K562 (cell line): ENCODE data around the gene SGMS1. TPM values are rescaled to one million over a fixed set of nuclear protein-coding genes. Genes with fewer than 3 reads are reported as not detected.
A peak's percentile ranks its signal among the peaks of the same experiment; 100 is the strongest.

Experiments
- BHLHE40 ChIP-seq: IDR thresholded peaks from 2 replicates; pipeline ENCODE4 v1.6.1; 2011; ENCODE audit warnings: low read length, improper control_type of control experiment
- C11orf30 ChIP-seq: fragments of 450-650 bp; IDR thresholded peaks from 2 replicates; pipeline ENCODE4 v1.6.1; 2016; ENCODE audit warnings: low read depth, mild to moderate bottlenecking
- CBFA2T2 ChIP-seq: fragments of 450-650 bp; conservative IDR thresholded peaks from 2 replicates; pipeline ENCODE4 v1.6.1; 2017; ENCODE audit warnings: mild to moderate bottlenecking
- CBX1 ChIP-seq: sonication (generic); IDR thresholded peaks from 2 replicates; pipeline ENCODE4 v1.6.1; 2016; ENCODE audit warnings: antibody characterized with exemption, low read depth, mild to moderate bottlenecking
- CBX5 ChIP-seq: IDR thresholded peaks from 2 replicates; pipeline ENCODE4 v1.6.1; 2014; ENCODE audit warnings: low read depth, borderline replicate concordance
- ETV5 ChIP-seq: sonication (generic); formaldehyde crosslinking; IDR thresholded peaks from 2 replicates; pipeline ENCODE4 v1.4.0; 2020; ENCODE audit warnings: low read depth, mild to moderate bottlenecking, missing genetic modification reagents
- FOSL1 ChIP-seq: fragments of 200-800 bp; sonication (Bioruptor generic); conservative IDR thresholded peaks from 2 replicates; pipeline ENCODE4 v1.6.1; 2016; ENCODE audit warnings: missing genetic modification characterization, missing compliant biosample characterization
- ILF3 ChIP-seq: fragments of 450-650 bp; IDR thresholded peaks from 2 replicates; pipeline ENCODE4 v1.6.1; 2018; ENCODE audit warnings: antibody characterized with exemption, mild to moderate bottlenecking, moderate library complexity, borderline replicate concordance
- MAFK ChIP-seq: IDR thresholded peaks from 2 replicates; pipeline ENCODE4 v1.6.1; 2011; ENCODE audit warnings: low read length, improper control_type of control experiment
- NRF1 ChIP-seq, 2 experiments: fragments of 450-650 bp; IDR thresholded peaks in 1 of 2; conservative IDR thresholded peaks in 1 of 2; 2 replicates each; pipeline ENCODE4 v1.6.1; 2014; ENCODE audit warnings: mild to moderate bottlenecking in 2 of 2
- PKNOX1 ChIP-seq: fragments of 450-650 bp; IDR thresholded peaks from 2 replicates; pipeline ENCODE4 v1.6.1; 2016
- PTBP1 ChIP-seq: fragments of 200-400 bp; formaldehyde crosslinking; IDR thresholded peaks from 2 replicates; pipeline ENCODE4 v1.6.1; 2017; ENCODE audit warnings: low read depth, low read length
- RREB1 ChIP-seq: fragments of 250-450 bp; sonication (Bioruptor Pico); IDR thresholded peaks from 2 replicates; pipeline ENCODE4 v1.4.0; 2020
- SMC3 ChIP-seq: conservative IDR thresholded peaks from 2 replicates; pipeline ENCODE4 v1.6.1; 2011; ENCODE audit warnings: low read depth, low read length, improper control_type of control experiment; ENCODE audit not compliant: insufficient read depth
- ZBTB17 ChIP-seq: fragments of 450-650 bp; formaldehyde crosslinking; IDR thresholded peaks from 2 replicates; pipeline ENCODE4 v1.4.0; 2020; ENCODE audit warnings: mild to moderate bottlenecking
- polyA plus RNA-seq, 8 experiments: library from polyadenylated mRNA; depleted of rRNA in 4 of 8; stranded (reverse) in 5 of 8; unstranded in 3 of 8; fragments of >200 nt; fragmentation: Nextera tagmentation in 2 of 8; fragmentation: Illumina TruSeq in 1 of 8; extraction: Ambion mirVana in 2 of 8; extraction: Trizol in 1 of 8; gene quantifications; 2 replicates each; pipeline versions ENCODE4 v1.2.1 to v1.2.3, GENCODE V29; 2011 to 2014; ENCODE audit warnings: inconsistent platforms in 1 of 8, missing spikeins in 1 of 8
- total RNA-seq, 7 experiments: library from RNA; depleted of rRNA in 6 of 7; stranded (reverse); fragments of >200 nt in 6 of 7; fragmentation: Illumina TruSeq in 2 of 7; extraction: Trizol in 2 of 7; gene quantifications; 2 replicates each; pipeline versions ENCODE4 v1.2.1 to v1.2.3, GENCODE V29; 2011 to 2021; ENCODE audit warnings: low replicate concordance in 1 of 7
- TF ChIP-seq, protein P1 (sequence below): fragments of 450-650 bp; IDR thresholded peaks from 2 replicates; pipeline ENCODE4 v1.6.1; 2016; ENCODE audit warnings: borderline replicate concordance
- TF ChIP-seq, protein P2 (sequence below): fragments of 250-450 bp; sonication (Bioruptor Pico); IDR thresholded peaks from 2 replicates; pipeline ENCODE4 v1.4.0; 2020
- TF ChIP-seq, protein P3 (sequence below), 2 experiments: fragments of 200-800 bp in 1 of 2; sonication (Bioruptor generic) in 1 of 2; sonication (generic) in 1 of 2; formaldehyde crosslinking in 1 of 2; IDR thresholded peaks in 1 of 2; conservative IDR thresholded peaks in 1 of 2; 2 replicates each; pipeline versions ENCODE4 v1.5.0 to v1.6.1; 2016 to 2020; ENCODE audit warnings: missing compliant biosample characterization in 1 of 2, missing genetic modification characterization in 1 of 2, missing genetic modification reagents in 1 of 2

Gene SGMS1
- total and polyA plus RNA-seq, 9 of the 15 experiments (the other 6 are each of a cell fraction or from before 2014, with no cell fraction given) = 22.6 to 232 (median 82.2) TPM

- TF ChIP-seq, protein P1, sequence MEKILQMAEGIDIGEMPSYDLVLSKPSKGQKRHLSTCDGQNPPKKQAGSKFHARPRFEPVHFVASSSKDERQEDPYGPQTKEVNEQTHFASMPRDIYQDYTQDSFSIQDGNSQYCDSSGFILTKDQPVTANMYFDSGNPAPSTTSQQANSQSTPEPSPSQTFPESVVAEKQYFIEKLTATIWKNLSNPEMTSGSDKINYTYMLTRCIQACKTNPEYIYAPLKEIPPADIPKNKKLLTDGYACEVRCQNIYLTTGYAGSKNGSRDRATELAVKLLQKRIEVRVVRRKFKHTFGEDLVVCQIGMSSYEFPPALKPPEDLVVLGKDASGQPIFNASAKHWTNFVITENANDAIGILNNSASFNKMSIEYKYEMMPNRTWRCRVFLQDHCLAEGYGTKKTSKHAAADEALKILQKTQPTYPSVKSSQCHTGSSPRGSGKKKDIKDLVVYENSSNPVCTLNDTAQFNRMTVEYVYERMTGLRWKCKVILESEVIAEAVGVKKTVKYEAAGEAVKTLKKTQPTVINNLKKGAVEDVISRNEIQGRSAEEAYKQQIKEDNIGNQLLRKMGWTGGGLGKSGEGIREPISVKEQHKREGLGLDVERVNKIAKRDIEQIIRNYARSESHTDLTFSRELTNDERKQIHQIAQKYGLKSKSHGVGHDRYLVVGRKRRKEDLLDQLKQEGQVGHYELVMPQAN = peak; percentile 33; the same call in 1 of the 2 replicates
- TF ChIP-seq BHLHE40 = peak; percentile 84
- no peak for TF ChIP-seq RREB1 (CRISPR knock-in tag)
- no peak for TF ChIP-seq PTBP1
- no peak for TF ChIP-seq ZBTB17 (CRISPR knock-in tag)
- no peak for TF ChIP-seq MAFK
- TF ChIP-seq NRF1 (conservative IDR thresholded peaks at IDR 0.05 in 1 of 2, IDR thresholded peaks at IDR 0.05 in 1 of 2) = no peak
- TF ChIP-seq CBFA2T2 = no peak
- no peak for TF ChIP-seq CBX1
- TF ChIP-seq, protein P2, sequence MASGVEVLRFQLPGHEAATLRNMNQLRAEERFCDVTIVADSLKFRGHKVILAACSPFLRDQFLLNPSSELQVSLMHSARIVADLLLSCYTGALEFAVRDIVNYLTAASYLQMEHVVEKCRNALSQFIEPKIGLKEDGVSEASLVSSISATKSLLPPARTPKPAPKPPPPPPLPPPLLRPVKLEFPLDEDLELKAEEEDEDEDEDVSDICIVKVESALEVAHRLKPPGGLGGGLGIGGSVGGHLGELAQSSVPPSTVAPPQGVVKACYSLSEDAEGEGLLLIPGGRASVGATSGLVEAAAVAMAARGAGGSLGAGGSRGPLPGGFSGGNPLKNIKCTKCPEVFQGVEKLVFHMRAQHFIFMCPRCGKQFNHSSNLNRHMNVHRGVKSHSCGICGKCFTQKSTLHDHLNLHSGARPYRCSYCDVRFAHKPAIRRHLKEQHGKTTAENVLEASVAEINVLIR = no peak
- TF ChIP-seq, protein P3, sequence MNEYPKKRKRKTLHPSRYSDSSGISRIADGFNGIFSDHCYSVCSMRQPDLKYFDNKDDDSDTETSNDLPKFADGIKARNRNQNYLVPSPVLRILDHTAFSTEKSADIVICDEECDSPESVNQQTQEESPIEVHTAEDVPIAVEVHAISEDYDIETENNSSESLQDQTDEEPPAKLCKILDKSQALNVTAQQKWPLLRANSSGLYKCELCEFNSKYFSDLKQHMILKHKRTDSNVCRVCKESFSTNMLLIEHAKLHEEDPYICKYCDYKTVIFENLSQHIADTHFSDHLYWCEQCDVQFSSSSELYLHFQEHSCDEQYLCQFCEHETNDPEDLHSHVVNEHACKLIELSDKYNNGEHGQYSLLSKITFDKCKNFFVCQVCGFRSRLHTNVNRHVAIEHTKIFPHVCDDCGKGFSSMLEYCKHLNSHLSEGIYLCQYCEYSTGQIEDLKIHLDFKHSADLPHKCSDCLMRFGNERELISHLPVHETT (CRISPR knock-in tag; conservative IDR thresholded peaks at IDR 0.05 in 1 of 2, IDR thresholded peaks at IDR 0.05 in 1 of 2) = no peak
- no peak for TF ChIP-seq CBX5
- TF ChIP-seq SMC3 = no peak
- no peak for TF ChIP-seq PKNOX1
- TF ChIP-seq FOSL1 (tag) = no peak
- no peak for TF ChIP-seq C11orf30
- no peak for TF ChIP-seq ILF3
- TF ChIP-seq ETV5 (CRISPR knock-in tag) = no peak
Observed at GRCh38 chr10:50417486-50417885, 206.3 kb downstream of the SGMS1 start (continued).
